NCI-H2081 treated with DMSO at 0.1 percent for 48 hours (cell line): ENCODE measurements around the gene ASPRV1.

Experiments used
- DNase-seq: peaks from one replicate; lab custom pipeline; 2025; lab: John Stamatoyannopoulos, UW

The ASPRV1 gene

DNA sequence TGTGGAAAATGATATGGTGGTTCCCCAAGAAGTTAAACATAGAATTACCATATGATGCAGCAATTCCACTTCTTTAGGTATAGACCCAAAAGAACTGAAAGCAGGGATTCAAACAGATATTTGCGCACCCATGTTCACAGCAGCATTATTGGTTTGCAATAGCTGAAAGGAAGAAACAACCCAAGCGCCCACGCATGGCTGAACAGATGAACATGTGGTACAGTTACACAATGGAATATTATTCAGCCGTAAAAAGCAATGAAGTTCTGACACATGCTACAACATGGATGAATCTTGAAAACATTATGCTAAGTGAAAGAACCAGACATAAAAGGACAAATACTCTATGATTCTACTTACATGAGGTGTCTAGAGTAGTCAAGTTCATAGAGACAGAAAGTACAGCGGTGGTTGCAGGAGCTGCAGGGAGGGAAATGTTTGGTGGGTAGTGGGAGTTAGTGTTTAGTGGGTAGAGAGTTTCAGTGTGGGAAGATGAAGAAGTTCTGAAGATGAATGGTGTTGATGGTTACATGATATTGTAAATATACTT, 26.7 kb upstream of the ASPRV1 start:
- no peak for DNase-seq

DNA sequence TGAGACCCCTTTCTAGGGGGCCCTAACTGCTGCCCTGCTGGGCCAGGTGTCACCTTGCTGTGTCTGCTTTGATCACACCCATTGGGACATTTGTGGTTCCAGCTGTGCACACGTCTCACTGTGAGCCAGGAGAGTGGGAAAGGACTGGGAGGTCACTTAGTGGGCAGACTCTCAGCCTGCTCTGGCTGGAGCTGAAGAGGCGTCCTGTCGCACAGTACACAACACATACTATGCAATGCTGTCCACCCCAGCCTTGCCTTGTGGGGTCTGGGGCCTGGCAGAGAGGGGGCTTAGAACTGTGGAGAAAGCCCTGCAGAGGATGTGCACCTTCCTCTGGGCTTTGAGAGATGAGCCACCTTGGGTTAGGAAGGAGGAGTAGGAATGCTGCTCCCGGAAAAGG, 25.3 kb upstream of the ASPRV1 start:
- no peak for DNase-seq

DNA sequence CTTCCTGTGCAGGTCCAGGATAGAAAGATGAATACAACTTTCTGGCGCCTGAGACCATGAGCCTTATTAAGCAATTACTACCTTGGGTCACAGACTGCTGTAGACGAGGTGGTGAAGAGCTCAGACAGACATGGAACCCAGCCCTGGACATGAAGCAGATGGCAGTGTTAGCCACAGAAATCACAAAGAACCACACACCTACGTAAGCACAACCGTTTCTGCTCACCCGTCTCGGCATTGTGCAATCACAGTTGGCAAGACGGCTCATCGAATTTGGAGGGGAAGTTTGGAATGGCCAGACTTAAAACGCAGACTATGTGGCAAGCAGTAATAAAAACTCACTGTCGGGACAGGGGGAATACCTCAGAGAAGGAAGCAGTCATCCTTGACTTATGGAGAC, 24.3 kb upstream of the ASPRV1 start:
- no peak for DNase-seq

DNA sequence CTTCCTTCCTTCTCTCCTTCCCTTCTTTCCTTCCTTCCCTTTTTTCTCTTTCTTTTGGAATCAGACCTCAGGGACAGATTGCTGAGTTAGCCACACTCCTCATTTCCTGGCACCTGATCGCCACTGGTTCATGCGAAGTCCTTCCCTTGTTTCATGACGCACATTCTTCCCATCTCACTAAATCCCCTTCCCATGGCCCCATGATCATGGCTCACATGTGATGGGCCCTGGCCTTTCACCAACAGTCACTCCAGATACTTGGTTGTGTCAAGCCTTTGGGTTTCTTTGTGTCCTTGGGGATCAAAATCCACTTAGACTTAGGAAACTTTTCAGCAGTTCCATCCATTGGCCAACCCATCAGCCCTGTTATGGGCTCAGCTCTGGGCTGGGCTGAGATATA, 23.8 kb upstream of the ASPRV1 start:
- no peak for DNase-seq

DNA sequence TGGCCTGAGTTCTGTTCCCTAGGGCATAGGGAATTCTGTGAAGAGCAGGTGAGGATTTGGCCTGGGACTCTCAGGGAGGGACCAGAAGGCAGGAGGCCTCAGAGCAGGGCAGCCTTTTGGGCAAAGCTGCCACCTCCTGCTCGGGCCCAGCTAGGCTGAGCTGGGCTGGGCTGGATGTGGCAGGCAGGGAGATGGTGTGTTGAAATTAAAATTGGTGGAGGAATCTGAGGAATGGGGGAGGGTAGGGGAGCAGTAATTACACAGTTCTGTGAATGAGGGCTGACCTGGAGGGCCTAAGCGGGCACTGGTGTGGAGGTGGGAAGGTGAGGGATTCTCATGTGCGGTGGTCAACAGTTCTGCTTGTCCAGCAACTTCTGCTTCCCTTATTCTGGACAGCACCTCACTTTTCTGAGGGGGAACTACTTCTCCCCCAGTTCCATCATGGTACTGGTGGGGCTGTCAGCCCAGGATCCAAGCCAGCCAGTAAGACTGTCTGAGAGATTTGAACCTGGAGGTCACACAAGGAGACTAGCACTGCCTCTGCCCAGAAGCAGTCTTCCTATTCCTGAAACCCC, 22.0 kb upstream of the ASPRV1 start:
- DNase-seq: no peak

DNA sequence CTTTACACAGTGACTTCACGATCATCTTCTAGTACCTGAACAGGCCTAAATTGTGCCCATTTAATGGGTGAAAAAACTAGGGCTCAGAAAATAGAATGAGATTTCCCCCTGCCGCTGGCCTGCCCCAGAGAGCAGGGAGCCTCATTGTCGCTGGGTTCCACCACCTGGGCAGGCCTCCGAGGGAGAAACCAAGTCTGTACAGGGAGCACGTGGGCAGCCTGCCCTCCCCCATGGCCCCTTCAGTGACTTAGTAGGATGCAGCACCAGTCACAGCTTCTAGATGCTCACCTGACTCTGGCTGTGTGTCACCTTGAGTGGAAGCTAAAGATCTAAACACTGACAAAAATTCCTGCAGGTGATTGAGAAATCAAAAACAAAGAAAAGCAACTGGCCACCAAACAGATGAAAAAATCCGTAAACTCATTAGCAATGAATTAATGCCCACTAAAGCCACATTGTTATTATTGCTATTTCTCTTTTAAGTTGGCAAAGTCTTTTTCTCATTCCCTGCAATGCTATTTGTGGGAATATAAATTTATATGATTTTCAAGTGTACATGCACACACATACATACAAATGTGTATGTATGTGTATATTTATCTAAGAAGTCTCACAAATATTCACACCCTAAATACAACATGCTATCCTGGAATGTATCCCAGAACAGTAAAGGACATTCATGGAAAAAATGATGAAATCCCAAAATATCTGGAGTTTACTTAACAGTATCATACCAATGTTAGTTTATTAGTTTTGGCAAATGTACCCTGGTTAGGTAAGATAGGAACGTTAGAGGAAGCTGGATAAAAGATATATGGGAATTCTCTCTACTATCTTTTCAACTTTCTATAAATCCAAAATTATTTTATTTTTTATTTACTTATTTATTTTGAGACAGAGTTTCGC, 18.7 kb upstream of the ASPRV1 start:
- DNase-seq: no peak

DNA sequence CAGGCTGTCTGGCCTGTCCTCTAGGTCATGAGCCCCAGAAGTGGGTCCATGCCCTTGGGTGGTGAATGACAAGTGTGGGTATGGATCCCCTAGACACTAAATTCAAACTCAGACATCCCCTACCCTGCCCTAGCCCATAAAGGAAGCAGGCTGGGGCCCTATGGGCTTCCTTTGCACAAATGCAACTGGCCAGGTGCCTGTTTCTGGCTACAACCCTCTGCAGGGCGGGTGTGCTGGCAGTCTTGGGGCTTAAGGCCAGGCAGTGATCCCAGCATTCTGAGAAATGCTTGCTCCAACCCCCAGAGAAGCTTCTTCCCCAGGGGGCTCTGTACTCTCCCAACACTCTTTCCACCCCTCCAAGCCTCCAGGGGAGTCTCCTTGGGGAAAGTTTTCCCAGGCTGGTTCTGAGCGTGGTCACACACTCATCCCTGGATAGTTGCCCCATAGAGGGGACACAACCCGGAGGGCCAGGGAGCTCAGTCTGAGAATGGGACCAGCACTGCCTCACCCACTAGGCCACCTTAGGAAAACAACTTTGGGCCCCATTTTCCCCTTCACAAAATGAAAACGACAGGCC, 16.6 kb upstream of the ASPRV1 start:
- no peak for DNase-seq

DNA sequence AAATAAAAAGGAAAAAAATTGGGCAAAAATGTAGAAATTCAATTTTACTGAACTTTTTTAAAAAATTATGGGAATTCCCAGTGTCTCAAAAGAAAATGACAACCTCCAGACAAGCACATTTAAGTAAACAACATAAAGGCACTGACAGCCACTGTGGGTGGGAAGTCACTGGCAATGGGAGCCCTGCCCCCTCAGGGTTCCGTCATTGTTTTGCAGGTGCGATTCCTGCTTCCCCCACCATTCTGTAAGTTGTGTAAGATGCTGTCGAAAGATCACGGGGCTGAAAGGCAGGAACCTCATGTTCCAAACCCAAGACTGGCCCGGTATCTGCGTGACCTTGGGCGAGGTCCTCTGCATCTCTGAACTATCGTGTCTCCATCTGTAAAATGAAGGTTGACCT, 15.8 kb upstream of the ASPRV1 start:
- no peak for DNase-seq

DNA sequence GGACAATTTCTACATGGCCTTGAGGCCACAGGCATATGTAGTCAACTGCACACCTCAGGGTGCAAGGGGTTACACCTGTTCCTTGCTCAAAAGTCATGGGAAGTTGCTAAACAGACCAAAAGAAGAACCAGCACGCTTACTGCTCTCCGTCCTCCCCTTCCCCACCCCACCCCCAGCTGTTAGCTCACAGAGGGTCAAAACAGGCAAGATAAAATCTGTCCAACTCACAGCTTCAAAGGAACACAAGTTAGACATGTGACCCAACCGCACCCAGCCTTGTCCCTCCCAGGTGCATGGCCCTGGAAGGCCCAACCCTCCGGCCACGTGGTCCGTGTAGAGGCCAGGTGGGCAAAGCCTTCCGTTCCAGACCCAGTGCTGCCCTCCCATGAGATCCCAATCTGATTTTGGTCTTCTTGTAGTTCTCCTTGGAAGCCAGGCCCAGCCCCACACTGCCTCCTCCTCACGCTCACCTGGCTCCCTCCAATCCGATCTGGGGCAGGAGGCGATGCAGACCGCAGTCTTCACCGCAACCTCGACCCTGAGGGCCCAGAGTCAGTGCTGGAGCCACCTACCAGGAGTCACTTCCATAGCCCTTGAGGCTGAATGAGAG, 14.5 kb upstream of the ASPRV1 start:
- no peak for DNase-seq

DNA sequence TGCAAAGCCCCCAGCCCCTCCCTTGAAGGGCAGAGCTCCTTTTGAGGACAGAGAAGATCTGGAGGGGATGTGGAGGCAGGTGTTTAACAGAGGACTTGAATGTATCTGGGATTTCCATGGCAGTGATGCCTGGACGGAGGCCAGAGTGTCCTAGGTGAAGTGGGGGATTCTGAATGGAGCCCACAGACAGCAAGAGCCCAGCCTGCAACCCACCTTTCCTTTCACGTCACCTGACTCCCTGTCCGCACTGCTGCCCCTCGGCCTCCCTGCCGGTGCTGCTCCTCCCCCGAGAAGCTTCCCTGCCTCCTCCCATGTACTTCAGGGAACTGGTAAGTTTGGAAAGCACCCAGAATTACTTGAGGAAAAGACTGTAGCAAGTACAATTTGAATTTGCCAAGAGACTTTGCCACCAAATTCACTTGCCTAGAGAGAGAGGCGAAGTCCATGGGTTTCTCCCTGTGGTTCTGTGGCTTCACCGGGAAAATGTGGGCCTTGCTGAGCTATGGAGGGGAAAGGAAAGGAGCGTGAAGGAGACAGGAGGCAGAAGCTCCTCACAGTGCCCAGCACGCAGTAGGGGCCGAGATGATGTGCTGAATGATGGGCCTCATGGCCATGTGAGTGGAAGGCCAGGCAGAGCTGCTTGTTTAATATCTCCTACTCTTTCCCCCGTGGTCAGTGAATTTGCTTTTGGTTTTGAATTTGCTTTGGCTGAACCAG, 13.9 kb upstream of the ASPRV1 start:
- no peak for DNase-seq

DNA sequence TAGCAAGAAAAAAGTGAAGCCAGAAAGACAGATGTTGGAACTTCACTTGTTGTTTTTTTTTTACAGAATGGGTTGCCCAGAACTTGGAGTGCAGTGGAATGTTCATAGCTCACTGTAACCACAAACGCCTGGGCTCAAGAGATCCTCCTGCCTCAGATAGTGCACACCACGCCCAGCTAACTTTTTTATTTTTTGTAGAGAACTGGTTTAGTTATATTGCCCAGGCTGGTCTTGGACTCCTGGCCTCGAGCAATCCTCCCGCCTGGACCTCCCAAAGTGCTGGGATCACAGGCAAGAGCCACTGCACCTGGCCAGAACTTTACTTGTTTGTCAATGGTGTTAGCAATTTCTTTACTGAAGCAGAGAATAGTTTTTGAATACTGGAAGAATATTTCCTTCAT, 11.9 kb upstream of the ASPRV1 start:
- DNase-seq: no peak

DNA sequence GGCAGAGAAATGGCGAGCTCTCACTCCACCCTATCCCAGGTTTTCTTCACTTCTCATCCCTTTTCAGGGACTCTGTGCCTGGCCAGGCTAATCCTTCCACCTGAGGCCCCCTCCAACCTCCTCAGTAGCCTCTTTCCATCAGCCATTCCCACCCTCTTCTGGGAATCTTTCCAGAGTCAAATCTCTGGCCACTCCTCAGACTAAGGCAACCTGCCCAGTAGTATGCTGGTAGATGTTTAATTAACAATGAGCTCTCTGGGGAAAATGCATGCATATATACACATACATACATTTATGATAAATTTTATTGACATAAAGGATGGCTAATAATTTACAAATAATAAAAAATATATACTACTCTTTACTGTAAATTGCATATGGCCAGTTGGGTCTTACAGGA, 11.4 kb upstream of the ASPRV1 start:
- no peak for DNase-seq

DNA sequence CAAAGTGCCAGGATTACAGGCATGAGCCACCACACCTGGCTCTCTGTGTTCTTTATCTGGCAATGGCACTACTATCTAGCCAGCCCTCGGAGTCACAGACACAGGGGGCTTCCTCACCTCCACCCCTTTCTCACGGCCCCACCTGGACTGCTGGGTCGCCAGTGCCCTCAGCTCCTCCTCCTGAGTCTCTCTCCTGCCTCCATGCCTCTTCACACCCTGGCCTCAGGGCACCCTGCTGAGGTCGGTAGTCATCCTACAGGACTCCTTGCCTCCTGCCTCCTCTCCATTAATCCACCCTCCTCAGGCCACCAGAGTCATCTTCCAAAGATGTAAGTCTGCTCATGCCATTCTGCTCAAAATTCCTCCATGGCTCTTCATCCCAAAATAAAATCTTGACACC, 8.6 kb upstream of the ASPRV1 start:
- no peak for DNase-seq

DNA sequence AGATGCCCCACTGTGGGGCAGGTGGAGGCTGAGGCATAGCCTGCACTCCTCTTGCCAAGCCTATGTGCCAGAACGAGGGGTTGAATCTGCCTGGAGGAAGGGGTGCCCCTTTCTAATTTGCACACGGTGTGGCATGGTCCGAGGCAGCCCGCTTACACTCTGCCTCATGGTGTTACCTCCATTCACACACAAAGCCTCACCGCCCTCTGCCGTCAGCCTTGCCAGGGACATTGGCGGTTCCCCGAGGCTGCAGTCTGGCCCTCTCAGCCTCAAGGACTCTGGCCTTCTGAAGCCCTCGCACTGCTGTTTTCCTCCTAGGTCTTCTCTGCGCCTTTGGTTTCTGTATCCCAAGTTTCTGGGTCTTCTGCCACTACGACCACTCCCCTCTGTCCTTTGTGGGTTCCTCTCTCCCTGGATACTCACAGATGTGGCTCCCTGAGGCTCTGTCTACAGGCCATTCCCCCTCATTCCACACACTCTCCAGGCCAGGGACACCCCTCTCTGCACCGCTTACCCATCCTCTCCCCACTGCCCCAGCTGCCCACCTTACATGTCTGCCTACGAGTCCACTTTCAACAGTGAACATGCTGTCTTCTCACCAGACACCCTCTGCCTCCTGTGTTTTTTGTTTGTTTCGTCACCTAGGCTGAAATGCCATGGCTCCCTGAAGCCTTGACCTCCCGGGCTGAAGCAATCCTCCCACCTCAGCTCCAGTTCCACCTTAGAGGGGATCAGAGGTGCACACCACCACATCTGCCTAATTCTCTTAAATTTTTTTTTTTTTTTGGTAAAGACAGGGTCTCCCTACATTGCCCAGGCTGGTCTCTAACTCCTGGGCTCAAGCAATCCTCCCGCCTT, 7.9 kb upstream of the ASPRV1 start:
- DNase-seq: no peak

DNA sequence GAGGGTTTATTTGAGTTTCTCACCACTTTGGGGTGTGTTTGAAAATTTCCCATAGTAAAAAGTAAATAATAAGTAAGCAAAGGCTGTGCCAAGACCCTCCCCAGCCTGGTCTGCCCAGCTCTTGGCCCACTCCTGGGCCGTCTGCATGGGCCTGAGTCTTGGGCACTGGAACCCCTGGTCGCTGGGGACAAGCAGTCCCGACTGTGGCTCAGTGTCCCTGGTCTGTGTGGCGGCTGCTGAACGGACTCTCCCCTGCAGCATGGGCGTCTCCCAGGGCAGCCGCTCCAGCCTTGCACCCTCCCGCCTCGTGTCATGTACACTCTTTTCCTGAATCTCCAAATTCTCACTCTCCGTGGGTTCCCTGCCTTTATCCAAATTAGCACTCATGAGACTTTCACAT, 7.2 kb upstream of the ASPRV1 start:
- no peak for DNase-seq

DNA sequence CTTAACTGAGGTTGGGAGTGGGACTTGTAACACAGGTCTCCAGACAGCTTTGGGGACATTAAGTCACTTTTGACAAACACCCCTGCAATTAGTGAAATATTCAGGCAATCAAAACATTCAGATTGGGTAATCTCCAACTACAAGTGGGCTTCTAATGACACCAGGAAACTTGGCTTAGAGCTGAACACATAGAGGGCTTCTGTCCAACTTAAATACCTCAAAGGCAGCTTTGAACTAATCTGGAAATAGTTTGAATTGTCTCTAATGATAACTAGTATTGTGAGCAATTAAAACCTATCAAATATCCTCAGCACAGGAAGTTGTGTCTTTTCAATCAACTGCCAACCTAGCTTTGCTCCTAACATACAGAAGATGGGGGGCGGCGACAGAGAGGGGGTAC, 5.1 kb upstream of the ASPRV1 start:
- DNase-seq: no peak

DNA sequence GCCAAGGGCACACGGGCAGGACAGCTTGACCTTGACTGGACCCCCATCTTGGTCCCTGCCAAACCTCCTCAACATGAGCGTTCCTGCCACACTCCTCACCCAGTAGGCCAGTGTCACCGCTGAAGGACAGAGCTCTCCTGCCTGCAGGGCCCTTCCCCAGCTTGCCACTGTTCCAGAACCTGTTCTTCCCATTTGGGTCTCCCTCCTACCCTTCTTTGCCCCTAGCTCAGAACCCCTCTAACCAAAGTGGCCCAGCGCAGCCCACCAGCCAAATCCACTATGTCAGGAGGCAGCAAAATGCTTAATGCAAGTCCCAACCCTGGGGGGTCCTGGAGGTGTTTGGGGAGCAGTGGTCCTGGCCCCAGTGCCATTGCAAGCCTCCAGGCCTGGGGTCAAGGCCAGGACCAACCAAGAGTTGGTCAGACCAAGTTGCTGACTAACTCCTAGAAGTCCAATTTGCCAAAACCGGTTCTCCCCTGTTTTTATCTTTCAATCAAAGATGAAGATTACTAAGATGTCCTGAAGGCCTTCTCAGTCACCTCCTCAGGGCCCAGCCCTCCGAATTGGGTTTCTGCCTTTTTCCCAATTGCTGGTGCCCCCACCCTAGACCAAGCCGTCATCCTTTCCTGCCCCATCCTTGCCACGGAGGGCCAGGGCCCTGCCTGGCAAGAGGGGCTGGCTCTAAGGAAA, 4.5 kb upstream of the ASPRV1 start:
- DNase-seq: no peak

DNA sequence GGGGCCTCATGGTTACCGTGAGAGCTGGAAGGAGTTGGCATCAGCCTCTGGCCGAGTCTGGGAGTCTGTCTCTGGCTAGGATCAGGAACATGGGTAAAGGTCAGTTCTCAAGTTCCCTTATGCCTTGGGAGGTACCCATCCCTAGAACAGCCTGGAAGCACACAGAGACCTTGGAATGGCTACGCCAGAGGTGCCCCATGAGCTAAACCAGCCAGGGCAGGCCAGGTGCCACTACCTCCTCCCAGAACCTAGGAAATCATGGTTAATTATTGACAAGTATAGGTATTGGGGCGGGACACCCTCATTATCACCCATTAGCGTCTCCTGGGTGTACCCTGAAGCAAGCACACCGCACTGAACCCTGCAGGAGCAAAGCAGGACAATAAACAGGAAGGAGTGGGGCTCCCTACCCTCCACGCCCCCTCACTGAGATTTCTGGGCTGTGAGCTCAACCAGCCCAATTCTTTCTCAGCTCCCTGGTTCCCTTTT, 3.0 kb upstream of the ASPRV1 start:
- DNase-seq: no peak

DNA sequence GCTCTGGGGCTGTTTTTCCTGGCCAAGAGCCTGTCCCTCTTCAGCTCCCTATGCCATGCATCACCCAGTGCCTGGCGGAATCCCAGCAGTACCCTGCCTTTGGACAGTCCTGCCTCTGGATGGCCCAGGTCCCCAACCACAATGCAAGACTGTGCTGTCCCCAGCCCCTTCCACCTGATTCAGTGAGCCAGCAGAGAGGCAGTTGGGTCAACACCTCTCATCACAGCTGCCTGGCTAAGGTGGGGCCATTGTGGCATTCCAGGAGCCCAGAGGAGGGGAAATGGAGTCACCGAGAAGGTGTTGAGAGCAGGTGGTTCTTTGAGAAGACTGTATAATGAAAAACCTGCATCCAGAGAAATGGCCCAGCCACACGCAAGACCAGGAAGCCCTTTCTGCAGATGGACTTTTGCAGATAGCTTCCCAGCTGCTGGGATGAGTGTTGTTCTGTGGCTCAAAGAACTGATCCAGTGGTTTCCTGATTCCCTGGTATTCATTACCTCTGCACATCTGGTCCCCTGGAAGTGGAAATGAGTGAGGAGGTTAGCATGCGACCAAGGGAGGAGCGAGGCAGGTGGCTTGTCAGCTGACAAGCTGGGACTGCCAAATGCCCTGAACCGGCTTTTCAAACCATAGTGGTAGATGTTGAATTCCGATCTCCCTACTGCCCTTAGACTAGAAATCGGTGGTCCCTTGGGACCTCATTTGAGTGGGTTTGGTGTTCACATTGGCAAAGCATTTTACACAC, 1.7 kb upstream of the ASPRV1 start:
- DNase-seq: no peak

DNA sequence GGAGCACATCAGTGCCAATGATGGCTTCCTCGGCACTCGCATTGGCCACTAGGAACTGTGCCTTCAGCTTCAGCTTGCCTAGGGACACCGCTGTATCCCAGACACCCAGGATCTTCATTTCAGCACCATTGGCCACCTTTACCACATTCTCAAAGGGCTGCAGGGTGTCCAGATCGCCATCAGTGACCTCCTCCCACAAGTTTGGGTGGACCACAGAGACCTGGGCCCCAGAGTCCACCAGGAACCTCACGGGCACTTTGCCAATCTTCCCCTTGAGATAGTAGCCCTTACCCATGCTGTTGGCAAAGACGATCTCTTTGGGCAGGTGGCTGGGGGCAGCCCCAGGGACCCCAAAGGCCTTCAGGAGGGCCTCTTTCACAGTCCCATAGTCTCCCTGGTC, 610 bp downstream of the ASPRV1 start:
- no peak for DNase-seq
